Urothelium cell line (cell line): ENCODE data around the gene TENM4.

ENCODE experiments used
- DNase-seq: peaks from one replicate; pipeline ENCODE4 v3.0.0; 2011; ENCODE audit warnings: low spot score, mixed read lengths
- FAIRE-seq: peaks from 2 replicates; lab custom pipeline; 2011; peaks lifted over from hg19 to GRCh38; lab: Jason Lieb, UNC

TENM4 gene

DNA sequence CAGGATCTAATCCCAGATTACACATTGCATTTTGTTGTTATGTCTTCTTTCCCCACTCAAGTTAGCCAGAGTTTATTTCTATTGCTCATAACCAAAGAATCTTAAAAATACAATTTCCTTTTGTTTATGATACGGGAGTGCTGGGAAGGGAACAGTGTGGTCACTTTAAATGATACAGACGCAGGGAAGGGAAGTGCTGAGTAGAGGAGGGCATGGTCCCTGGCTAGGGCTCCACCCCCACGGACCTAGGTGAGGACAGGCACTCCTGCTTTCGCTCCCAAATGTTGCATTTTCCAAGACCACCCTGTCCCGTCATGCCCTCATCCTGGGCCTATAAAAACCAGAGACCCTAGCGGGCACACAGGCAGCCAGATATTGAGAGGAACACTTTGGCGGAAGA lies 835.5 kb downstream of the TENM4 start:
- DNase-seq (no peak), FAIRE-seq (no peak)

- no peak for FAIRE-seq
- no peak for DNase-seq
Observed at GRCh38 chr11:78603792-78604191, 837.0 kb downstream of the TENM4 start.
